IMR-90 (cell line): ENCODE results near the gene BACH1. TPM values are rescaled to one million over a fixed set of nuclear protein-coding genes. Genes with fewer than 3 reads are reported as not detected.

Source experiments
- ATAC-seq: fragments of 200-7000 bp; cut with Tn5 transposase; 2 replicates; pipeline ENCODE4 v1.9.1; 2020; ENCODE audit warnings: low read depth, mild to moderate bottlenecking, moderate library complexity
- BruUV-seq: library from RNA; stranded (reverse); fragments of 400-500 nt; replicated peaks from 2 replicates; lab custom pipeline; 2021; lab: Mats Ljungman, UMichigan
- CTCF ChIA-PET: fragments of 300-600 bp; formaldehyde crosslinking; extraction: SDS; loops from one replicate; lab custom pipeline; 2021; ENCODE audit warnings: antibody characterized with exemption; lab: Yijun Ruan, JAX
- POLR2A ChIA-PET: fragments of 300-600 bp; sonication (Branson Sonifier 250); formaldehyde crosslinking; loops from one replicate; lab custom pipeline; 2022; ENCODE audit warnings: antibody characterized with exemption; ENCODE audit not compliant: unreplicated experiment; lab: Charles Lee
- DNase-seq: peaks from one replicate; pipeline ENCODE4 v3.0.0; 2013
- H2AFZ ChIP-seq: replicated peaks from 2 replicates; pipeline ENCODE3; 2013; ENCODE audit warnings: low read length, mild to moderate bottlenecking; ENCODE audit not compliant: poor library complexity
- H2AK5ac ChIP-seq: 2 replicates; pipeline ENCODE4 v1.6.1; 2013; ENCODE audit warnings: low read depth, low read length, inconsistent platforms
- H2AK9ac ChIP-seq: replicated peaks from 2 replicates; pipeline ENCODE3; 2013; ENCODE audit warnings: mild to moderate bottlenecking, low read depth, low read length, moderate library complexity; ENCODE audit not compliant: poor library complexity
- H2BK120ac ChIP-seq: 2 replicates; pipeline ENCODE4 v1.6.1; 2013; ENCODE audit warnings: low read depth, low read length, inconsistent platforms
- H2BK15ac ChIP-seq: 3 replicates; pipeline ENCODE4 v1.6.1; 2013; ENCODE audit warnings: low read depth, low read length, inconsistent platforms
- H2BK20ac ChIP-seq: 2 replicates; pipeline ENCODE4 v1.6.1; 2013; ENCODE audit warnings: low read depth, mild to moderate bottlenecking, inconsistent platforms, low read length, moderate library complexity
- H2BK5ac ChIP-seq: 2 replicates; pipeline ENCODE4 v1.6.1; 2013; ENCODE audit warnings: mild to moderate bottlenecking, low read depth, low read length, inconsistent platforms; ENCODE audit not compliant: poor library complexity, severe bottlenecking
- H3K14ac ChIP-seq: replicated peaks from 2 replicates; pipeline ENCODE4 v1.6.1; 2013; ENCODE audit warnings: low read depth, low read length, inconsistent platforms
- H3K18ac ChIP-seq: 2 replicates; pipeline ENCODE4 v1.6.1; 2013; ENCODE audit warnings: low read depth, low read length, control low read depth
- H3K23ac ChIP-seq: 2 replicates; pipeline ENCODE4 v1.6.1; 2013; ENCODE audit warnings: low read depth, low read length, inconsistent platforms
- H3K27ac ChIP-seq: 2 replicates; pipeline ENCODE4 v1.5.1; 2013; ENCODE audit warnings: mild to moderate bottlenecking, control low read depth, low read length; ENCODE audit not compliant: insufficient read depth
- H3K27me3 ChIP-seq: 2 replicates; pipeline ENCODE4 v1.6.1; 2013; ENCODE audit warnings: low read length; ENCODE audit not compliant: control insufficient read depth, insufficient read depth
- H3K36me3 ChIP-seq: 2 replicates; pipeline ENCODE4 v1.6.1; 2013; ENCODE audit warnings: low read length, mixed read lengths; ENCODE audit not compliant: control insufficient read depth, insufficient read depth
- H3K4ac ChIP-seq: 2 replicates; pipeline ENCODE4 v1.6.1; 2013; ENCODE audit warnings: low read depth, low read length, inconsistent platforms
- H3K4me1 ChIP-seq: 2 replicates; pipeline ENCODE4 v1.6.1; 2013; ENCODE audit warnings: low read length, mixed read lengths; ENCODE audit not compliant: control insufficient read depth, insufficient read depth
- H3K4me2 ChIP-seq: 2 replicates; pipeline ENCODE4 v1.6.1; 2013; ENCODE audit warnings: low read depth, mild to moderate bottlenecking, control low read depth, low read length, moderate library complexity
- H3K4me3 ChIP-seq: 2 replicates; pipeline ENCODE4 v1.5.1; 2013; ENCODE audit warnings: low read depth, mild to moderate bottlenecking, control low read depth, low read length, moderate library complexity; ENCODE audit not compliant: insufficient read depth
- H3K56ac ChIP-seq: 2 replicates; pipeline ENCODE4 v1.6.1; 2013; ENCODE audit warnings: low read length, inconsistent platforms; ENCODE audit not compliant: insufficient read depth; ENCODE audit errors: extremely low read depth
- H3K79me1 ChIP-seq, 2 experiments: 2 replicates each; pipeline ENCODE4 v1.6.1; 2013; ENCODE audit warnings: low read length in 2 of 2, inconsistent platforms in 1 of 2, low read depth in 1 of 2
- H3K9ac ChIP-seq: 2 replicates; pipeline ENCODE4 v1.6.1; 2013; ENCODE audit warnings: low read depth, low read length, control low read depth
- H3K9me1 ChIP-seq: 2 replicates; pipeline ENCODE4 v1.6.1; 2013; ENCODE audit warnings: low read length, inconsistent platforms; ENCODE audit not compliant: insufficient read depth
- H3K9me3 ChIP-seq: 2 replicates; pipeline ENCODE4 v1.6.1; 2013; ENCODE audit warnings: low read length; ENCODE audit not compliant: control insufficient read depth, insufficient read depth
- H4K20me1 ChIP-seq: 2 replicates; pipeline ENCODE4 v1.6.1; 2013; ENCODE audit warnings: low read length, inconsistent platforms; ENCODE audit not compliant: insufficient read depth
- H4K5ac ChIP-seq: 2 replicates; pipeline ENCODE4 v1.6.1; 2013; ENCODE audit warnings: mild to moderate bottlenecking, low read depth, low read length, control low read depth
- H4K8ac ChIP-seq, 2 experiments: 2 replicates each; pipeline ENCODE4 v1.6.1; 2013; ENCODE audit warnings: low read depth in 2 of 2, low read length in 2 of 2, control low read depth in 1 of 2, inconsistent platforms in 1 of 2
- H4K91ac ChIP-seq: 2 replicates; pipeline ENCODE4 v1.6.1; 2013; ENCODE audit warnings: low read depth, low read length, inconsistent platforms; ENCODE audit not compliant: insufficient read depth
- BHLHE40 ChIP-seq: fragments of 150-350 bp; IDR thresholded peaks from 2 replicates; pipeline ENCODE4 v1.6.1; 2016; ENCODE audit warnings: mild to moderate bottlenecking, low read depth, low read length
- CEBPB ChIP-seq: IDR thresholded peaks from 2 replicates; pipeline ENCODE4 v1.6.1; 2012; ENCODE audit warnings: low read depth, low read length, improper control_type of control experiment
- FOS ChIP-seq: fragments of 150-350 bp; IDR thresholded peaks from 2 replicates; pipeline ENCODE4 v1.6.1; 2016; ENCODE audit warnings: low read depth, low read length
- MAFK ChIP-seq: IDR thresholded peaks from 2 replicates; pipeline ENCODE4 v1.6.1; 2012; ENCODE audit warnings: low read depth, low read length, improper control_type of control experiment
- MAZ ChIP-seq: IDR thresholded peaks from 2 replicates; pipeline ENCODE4 v1.6.1; 2012; ENCODE audit warnings: low read depth, mild to moderate bottlenecking, low read length, improper control_type of control experiment, moderate library complexity, borderline replicate concordance
- MXI1 ChIP-seq: IDR thresholded peaks from 2 replicates; pipeline ENCODE4 v1.6.1; 2012; ENCODE audit warnings: low read depth, mild to moderate bottlenecking, low read length, moderate library complexity, borderline replicate concordance
- RAD21 ChIP-seq: IDR thresholded peaks from 2 replicates; pipeline ENCODE4 v1.6.1; 2012; ENCODE audit warnings: low read length, improper control_type of control experiment
- RCOR1 ChIP-seq: IDR thresholded peaks from 2 replicates; pipeline ENCODE4 v1.6.1; 2012; ENCODE audit warnings: mild to moderate bottlenecking, low read length, improper control_type of control experiment; ENCODE audit not compliant: insufficient replicate concordance
- WGBS, 2 experiments: methylation state at CpG; one replicate each; pipeline versions ENCODE4 v1.1.5 to v1.1.7; 2013; ENCODE audit warnings: missing lambda C conversion rate in 2 of 2; ENCODE audit not compliant: insufficient read length in 1 of 2; ENCODE audit errors: extremely low coverage in 2 of 2; 5-methylcytosine and 5-hydroxymethylcytosine counted together
- dilution Hi-C: fragments of 300-500 bp; cut with HindIII; formaldehyde crosslinking; loops from one replicate; pipeline ENCODE4 v1.14.3; 2018; ENCODE audit warnings: low sequenced_read_pairs; ENCODE audit not compliant: unreplicated experiment
- in situ Hi-C: fragments of 300-500 bp; cut with MboI; formaldehyde crosslinking; loops from 3 replicates; pipeline ENCODE4 v1.14.3; 2019; ENCODE audit warnings: low sequenced_read_pairs, inconsistent platforms, mixed read lengths
- intact Hi-C: fragments of 100-400 bp; cut with micrococcal nuclease; formaldehyde crosslinking; loops from 2 replicates; pipeline ENCODE4 v1.10.0; 2022
- polyA plus RNA-seq, 3 experiments: library from polyadenylated mRNA; depleted of rRNA; stranded (reverse); fragments of >200 nt; gene quantifications; 2 replicates each; pipeline ENCODE4 v1.2.3, GENCODE V29; 2012; ENCODE audit warnings: low replicate concordance in 1 of 3
- total RNA-seq: library from RNA; depleted of rRNA; stranded (reverse); fragments of >200 nt; gene quantifications from 2 replicates; pipeline ENCODE4 v1.2.3, GENCODE V29; 2012
- TF ChIP-seq, protein P1 (sequence below): fragments of 150-350 bp; IDR thresholded peaks from 2 replicates; pipeline ENCODE4 v1.6.1; 2016; ENCODE audit warnings: low read depth, mild to moderate bottlenecking, low read length, moderate library complexity, borderline replicate concordance

The BACH1 gene
- total and polyA plus RNA-seq, 2 of the 4 experiments (the other 2 are of a cell fraction): 23.1 to 108 TPM

DNA sequence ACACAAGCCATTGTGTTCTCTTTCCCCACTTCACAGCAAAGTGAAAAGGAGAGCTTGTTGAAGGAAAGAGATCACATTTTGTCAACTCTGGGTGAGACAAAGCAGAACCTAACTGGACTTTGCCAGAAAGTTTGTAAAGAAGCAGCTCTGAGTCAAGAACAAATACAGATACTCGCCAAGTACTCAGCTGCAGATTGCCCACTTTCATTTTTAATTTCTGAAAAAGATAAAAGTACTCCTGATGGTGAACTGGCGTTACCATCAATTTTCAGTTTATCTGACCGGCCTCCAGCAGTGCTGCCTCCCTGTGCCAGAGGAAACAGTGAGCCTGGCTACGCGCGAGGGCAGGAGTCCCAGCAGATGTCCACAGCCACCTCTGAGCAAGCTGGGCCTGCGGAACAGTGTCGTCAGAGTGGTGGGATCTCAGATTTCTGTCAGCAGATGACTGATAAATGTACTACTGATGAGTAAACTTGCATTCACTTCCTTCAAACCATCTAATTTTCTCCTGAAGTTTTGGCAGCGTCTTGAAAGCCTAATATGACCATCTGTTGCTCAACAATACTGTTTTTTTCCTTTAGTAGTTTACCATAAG lies 43.7 kb downstream of the BACH1 start (continued):
- TF ChIP-seq FOS (0 out of 2 replicates have a peak, but pooled peaks have one; percentile 34), CEBPB (peak; percentile 98), RAD21 (peak; percentile 13; the same call in 1 of the 2 replicates)

DNA sequence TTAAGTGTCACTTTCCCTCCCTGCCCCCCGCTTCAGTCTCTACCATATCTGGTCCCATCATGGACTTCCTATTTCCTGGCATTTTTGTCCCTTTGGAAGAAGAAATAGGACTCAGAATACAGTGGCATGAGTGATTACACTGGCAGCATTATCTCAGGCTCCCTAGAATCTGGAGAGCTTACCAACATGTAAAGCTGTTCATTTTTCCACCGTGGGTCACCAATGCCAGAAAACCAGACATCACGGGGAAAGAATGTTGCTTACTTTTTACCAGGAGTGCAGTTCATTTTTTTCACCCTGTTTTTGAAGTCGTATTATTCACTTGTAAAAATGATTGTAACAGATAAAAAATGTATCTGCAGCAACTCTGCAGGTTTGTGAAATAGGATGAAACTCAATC lies 44.8 kb downstream of the BACH1 start:
- dilution Hi-C loops: no loop called here
- Histone ChIP-seq H2BK15ac (peak overlapping the region; percentile 99; the same call in 2 of the 3 replicates), H3K9me3 (no peaks in the 10 kb centered on the region), H3K14ac (peak overlapping the region; percentile 94), H3K9me1 (peaks cover 17% of the 10 kb centered on the region), H3K4me3 (no peak overlapping the region), H2AK5ac (peak overlapping the region; percentile 72), H3K18ac (peak overlapping the region; percentile 100), H3K27ac (peak overlapping the region; percentile 96), H2BK5ac (peak overlapping the region; percentile 100), H2BK120ac (peak overlapping the region; percentile 97), H4K5ac (peak overlapping the region; percentile 99), H2AK9ac (peak overlapping the region; percentile 21), H2AFZ (no peak overlapping the region), H4K20me1 (peaks cover 8% of the 10 kb centered on the region; the same call in 1 of the 2 replicates), H3K36me3 (0 out of 2 replicates have a peak, but pooled peaks cover 2% of the 10 kb centered on the region), H3K9ac (peak overlapping the region; percentile 68), H4K8ac (peak overlapping the region; percentile 38 to 97), H2BK20ac (peak overlapping the region; percentile 96), H3K27me3 (no peaks in the 10 kb centered on the region), H3K56ac (peak overlapping the region; percentile 89), H3K4ac (peak overlapping the region; percentile 97), H3K23ac (peak overlapping the region; percentile 98), H4K91ac (peak overlapping the region; percentile 97), H3K79me1 (peaks cover 21 to 44% of the 10 kb centered on the region in 2 experiments), H3K4me1 (peaks cover 37% of the 10 kb centered on the region), H3K4me2 (peak overlapping the region; percentile 67)
- ChIA-PET POLR2A (interaction anchor here (0.6 kb wide), 1 partner anchor 243 kb away, joined by 4 read pairs; no protein-coding TSS in a partner anchor), CTCF (interaction anchor here (0.6 to 1.0 kb wide), 2 partner anchors 179 to 180 kb away, joined by 3 read pairs; no protein-coding TSS in a partner anchor)
- TF ChIP-seq, protein P1, sequence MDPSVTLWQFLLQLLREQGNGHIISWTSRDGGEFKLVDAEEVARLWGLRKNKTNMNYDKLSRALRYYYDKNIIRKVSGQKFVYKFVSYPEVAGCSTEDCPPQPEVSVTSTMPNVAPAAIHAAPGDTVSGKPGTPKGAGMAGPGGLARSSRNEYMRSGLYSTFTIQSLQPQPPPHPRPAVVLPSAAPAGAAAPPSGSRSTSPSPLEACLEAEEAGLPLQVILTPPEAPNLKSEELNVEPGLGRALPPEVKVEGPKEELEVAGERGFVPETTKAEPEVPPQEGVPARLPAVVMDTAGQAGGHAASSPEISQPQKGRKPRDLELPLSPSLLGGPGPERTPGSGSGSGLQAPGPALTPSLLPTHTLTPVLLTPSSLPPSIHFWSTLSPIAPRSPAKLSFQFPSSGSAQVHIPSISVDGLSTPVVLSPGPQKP: no peak
- TF ChIP-seq MAFK (0 out of 2 replicates have a peak, but pooled peaks have one; percentile 10), BHLHE40 (no peak), MXI1 (no peak), RAD21 (no peak), MAZ (no peak), RCOR1 (no peak)
- ATAC-seq: peak; percentile 54
- in situ Hi-C loops: no loop called here
- 0% methylated on average over 2 of the region's 4 CpGs; no CpG with 5 or more reads in 1 of the 2 experiments for WGBS, 2 experiments
- intact Hi-C loops: loop anchor here (2.0 kb wide), 1 partner anchor 43 kb away; no protein-coding TSS in a partner anchor
- BruUV-seq: no TSS peak
- DNase-seq: peak; percentile 94
